Suppressor macrophage treated with lipopolysaccharide for 4 hours (primary cell): ENCODE data around the gene STEAP3.

Source experiments
- DNase-seq: peaks from one replicate; pipeline ENCODE4 v3.0.0-alpha.2; 2020

STEAP3 gene

DNA sequence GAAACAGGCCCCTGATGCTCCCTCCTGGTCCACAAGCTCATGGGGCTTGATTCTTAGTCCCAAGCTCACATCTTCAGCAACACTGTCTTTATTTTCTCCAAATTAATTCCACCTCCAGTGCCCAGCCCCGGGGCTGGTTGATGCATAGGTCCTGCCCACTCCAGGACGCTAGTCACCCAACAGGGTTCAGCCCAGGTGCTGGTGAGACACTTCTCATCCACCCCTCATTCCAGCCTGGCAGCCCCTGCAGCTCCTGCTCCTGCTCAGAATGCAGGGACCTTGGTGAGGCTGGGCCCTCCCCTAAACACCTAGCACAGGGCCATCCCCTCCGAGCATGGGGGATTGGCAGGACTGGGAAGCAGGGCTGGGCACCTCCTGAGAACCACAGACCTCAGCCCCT lies 25.7 kb downstream of the STEAP3 start:
- DNase-seq = no peak

DNA sequence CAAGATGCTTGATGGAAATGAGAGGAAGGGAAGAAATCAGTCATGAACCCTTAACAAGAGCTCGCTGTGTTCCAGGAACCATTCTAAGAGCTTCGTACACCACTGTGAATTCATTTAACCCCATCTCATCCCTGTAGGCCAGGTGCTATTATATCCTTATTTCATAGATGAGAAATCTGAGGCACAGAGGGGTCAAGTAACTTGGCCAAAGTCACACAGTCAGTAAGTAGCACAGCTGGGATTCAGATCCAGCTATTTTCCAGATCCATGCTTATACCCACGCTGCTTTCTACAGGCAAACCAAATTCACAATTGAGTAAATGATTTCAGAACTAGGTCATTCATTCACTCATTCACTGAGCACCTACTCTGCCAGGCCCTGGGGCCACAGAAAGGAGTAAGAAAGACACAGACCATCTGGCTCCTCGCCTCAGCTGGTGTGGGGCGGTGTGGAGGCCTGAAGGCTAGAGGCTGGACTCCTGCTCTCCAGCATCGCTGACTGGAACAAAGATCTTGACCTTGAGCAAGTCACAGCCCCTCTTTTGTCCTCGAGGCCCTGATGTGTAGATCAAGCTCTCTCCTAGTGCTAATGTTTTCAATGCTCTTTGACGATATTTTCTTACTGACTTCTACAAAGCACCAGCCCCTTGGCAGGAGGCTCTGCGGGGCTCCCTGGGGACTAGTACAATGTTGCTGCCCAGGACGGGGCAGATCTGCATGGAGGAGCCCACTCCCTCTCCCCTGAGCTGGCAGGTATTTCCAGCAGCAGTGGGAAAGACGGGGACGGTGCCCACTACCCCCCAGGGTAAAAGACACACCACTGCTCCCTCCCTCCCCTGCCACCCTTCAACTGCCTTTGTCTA lies 26.5 kb downstream of the STEAP3 start:
- no peak for DNase-seq

GRCh38 chr2:119250718-119251290 lies 27.2 kb downstream of the STEAP3 start:
- DNase-seq = no peak

- no peak for DNase-seq
Observed at GRCh38 chr2:119251652-119252051, 28.0 kb downstream of the STEAP3 start.

- no peak for DNase-seq
Observed at GRCh38 chr2:119252186-119253113, 28.8 kb downstream of the STEAP3 start.

DNA sequence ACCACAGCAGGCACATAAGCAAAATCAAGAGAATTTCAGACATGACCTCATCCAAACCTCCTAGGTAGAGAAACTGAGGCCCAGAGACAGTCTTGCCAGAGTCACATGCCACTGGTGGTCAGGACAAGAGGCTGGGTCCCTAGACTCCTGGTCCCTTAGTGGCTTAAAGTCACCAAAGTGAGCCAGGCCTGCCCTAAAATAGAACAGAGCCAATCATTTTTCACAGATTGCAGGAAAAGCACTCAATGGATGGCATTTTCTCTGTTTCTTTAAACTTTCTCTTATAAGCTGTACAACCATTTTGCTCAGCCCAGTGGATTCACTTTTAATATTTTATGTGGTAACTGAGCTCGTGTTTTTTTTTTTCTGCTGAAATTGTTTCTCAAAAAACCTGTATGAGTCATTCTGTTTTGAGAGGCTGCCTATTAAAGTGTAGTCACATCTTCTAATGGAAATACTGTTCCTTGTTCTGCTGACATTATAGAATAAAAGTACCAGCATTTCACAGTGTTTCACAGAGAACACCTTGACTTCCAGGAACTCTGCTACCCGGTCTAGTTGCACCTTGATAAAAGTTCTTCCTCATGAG lies 29.6 kb downstream of the STEAP3 start:
- no peak for DNase-seq

- DNase-seq = no peak
Observed at GRCh38 chr2:119253760-119254600, 30.3 kb downstream of the STEAP3 start.

DNA sequence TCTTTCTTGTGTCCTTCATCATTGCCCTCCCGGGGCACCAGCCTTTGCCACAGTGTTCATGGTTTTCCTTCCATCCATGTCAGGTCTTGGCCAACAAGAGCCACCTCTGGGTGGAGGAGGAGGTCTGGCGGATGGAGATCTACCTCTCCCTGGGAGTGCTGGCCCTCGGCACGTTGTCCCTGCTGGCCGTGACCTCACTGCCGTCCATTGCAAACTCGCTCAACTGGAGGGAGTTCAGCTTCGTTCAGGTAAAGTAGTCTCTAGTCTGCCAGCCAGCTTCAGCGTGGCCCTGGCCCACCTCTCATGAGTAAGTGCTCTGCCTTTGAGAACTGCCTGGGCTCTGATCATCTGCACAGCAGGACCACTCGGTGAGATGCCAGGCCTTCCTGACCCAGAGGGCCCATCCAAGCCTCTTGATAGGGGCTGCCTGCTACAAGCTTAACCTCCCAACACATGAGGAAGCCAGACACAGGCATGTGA lies 31.0 kb downstream of the STEAP3 start:
- no peak for DNase-seq

- DNase-seq = no peak
Observed at GRCh38 chr2:119255760-119256581, 32.3 kb downstream of the STEAP3 start.

DNA sequence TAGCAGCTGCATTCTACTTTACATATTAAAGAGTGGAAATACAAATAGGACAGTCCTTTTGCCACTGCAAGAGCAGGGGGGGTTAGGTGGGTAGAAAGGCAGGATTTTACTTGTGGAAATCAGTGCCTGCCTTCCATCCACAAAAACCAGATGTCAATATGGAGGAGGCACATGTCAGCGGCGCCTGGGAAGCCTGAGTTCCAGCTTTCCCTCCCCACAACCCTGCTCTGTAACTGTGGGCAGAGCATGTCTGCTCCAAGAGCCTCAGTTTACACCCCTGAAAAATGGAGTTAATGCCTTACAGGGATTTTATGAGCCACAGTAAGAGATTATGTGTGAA lies 32.9 kb downstream of the STEAP3 start:
- DNase-seq = no peak

- no peak for DNase-seq
Observed at GRCh38 chr2:119257198-119257597, 33.6 kb downstream of the STEAP3 start.

DNA sequence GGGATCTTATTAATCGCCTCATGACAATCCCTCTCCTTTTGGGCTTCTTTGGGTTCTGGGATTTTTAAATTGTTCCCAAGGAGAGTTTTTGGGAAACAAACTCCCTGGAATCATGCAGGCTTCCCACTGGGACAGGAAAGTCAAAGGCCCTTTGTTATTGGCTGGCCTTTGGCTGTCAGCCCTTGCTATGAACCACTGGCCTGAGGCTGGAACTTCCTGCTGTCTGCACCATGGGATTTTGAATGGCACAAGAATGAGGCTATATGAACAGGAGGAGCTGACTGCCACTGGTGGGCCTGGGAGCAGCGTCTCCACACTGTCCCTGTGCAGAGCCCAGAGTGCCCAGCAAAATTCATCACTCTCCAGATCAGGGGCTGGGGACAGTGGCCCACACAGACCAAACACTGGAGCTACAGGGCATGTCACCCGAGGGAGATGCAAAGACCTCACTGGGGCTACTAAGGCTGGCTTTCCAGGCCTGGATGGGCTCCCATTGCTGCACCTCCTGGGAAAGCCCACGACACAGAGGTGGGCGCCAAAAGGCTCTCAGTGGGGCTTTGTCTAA lies 35.7 kb downstream of the STEAP3 start:
- DNase-seq = no peak

- no peak for DNase-seq
Observed at GRCh38 chr2:119260646-119261492, 37.2 kb downstream of the STEAP3 start.

DNA sequence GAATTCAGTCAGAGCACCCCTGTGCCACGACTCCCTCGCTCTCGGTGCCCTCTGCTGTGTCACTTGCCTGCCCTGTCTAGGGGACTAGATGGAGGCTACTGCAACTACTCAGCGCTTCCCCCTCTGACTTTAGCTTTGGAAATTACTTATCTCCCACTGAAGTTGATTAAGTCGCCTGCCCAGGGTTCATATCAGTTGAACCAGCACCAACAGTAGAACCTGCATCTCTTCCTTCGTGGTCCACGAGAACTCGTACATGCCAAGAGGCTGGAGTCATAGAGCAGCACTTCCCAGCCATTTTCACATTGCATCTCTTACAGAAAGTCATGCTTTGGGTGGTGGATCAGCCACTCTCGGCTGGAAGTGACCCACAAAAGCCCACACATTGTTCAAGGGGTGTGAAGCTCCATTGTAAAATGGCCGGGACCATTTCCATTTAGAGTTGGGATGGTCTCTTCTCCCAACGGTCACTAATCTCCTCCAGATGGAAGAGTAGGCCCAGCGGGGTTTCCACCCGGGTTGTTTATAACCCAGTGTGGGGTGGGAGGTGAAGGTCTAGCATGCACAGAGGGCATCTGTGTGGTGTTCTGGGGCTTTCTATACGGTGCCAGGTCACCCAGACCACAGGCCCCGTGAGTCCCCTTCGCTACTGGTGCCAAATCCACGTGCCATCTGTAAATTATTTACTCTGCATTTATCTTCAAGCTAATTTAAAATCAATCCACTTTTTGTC lies 38.0 kb downstream of the STEAP3 start:
- no peak for DNase-seq

DNA sequence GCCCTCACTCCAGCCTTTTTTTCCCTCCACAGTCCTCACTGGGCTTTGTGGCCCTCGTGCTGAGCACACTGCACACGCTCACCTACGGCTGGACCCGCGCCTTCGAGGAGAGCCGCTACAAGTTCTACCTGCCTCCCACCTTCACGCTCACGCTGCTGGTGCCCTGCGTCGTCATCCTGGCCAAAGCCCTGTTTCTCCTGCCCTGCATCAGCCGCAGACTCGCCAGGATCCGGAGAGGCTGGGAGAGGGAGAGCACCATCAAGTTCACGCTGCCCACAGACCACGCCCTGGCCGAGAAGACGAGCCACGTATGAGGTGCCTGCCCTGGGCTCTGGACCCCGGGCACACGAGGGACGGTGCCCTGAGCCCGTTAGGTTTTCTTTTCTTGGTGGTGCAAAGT lies 39.4 kb downstream of the STEAP3 start:
- no peak for DNase-seq

- peak; percentile 51 for DNase-seq
Observed at GRCh38 chr2:119263656-119264055, 40.0 kb downstream of the STEAP3 start.

DNA sequence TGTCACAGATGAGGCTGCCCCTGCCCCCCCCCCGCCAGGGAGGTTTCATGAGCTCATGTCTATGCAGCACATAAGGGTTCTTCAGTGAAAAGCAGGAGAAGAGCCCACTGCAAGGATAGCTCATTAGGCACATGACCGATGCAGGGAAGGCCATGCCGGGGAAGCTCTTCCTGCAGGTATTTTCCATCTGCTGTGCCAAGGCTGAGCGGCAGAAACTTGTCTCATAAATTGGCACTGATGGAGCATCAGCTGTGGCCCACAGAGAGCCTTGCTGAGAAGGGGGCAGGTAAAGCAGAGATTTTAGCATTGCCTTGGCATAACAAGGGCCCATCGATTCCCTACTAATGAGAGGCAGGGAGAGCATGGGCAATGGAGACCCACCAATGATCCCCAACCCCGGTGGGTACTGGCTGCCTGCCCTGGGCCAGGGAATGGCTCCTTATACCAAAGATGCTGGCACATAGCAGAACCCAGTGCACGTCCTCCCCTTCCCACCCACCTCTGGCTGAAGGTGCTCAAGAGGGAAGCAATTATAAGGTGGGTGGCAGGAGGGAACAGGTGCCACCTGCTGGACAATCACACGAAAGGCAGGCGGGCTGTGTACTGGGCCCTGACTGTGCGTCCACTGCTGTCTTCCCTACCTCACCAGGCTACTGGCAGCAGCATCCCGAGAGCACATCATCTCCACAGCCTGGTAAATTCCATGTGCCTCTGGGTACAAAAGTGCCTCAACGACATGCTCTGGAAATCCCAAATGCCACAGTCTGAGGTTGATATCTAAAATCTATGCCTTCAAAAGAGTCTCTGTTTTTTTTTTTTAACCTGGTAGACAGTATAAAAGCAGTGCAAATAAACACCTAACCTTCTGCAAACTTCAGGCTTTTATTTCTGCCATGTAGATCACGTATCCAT lies 41.4 kb downstream of the STEAP3 start:
- DNase-seq = no peak

DNA sequence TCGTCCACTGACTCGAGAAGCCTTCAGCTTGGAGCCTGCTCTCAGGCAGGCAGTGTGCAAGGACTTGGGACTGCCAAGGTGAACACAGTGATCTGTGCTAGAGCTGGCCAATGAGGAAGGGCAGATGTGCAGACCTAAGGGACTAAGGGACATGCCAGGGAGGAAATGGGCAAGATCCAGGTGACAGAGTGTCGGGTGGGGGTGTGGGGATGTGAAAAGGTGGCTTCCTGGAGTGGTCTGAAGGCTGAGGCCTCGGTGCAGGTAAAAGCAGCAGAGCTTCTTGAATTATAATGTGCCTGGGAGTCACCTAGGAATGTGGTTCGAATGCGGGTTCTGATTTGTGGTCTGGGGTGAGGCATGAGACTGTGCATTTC lies 42.0 kb downstream of the STEAP3 start:
- DNase-seq = no peak
